Adrenal gland (tissue), 5 donors: ENCODE measurements around the gene CBLN3.

ENCODE experiments used
- CTCF ChIP-seq, 6 experiments: fragments of 450-650 bp in 4 of 6; fragments of 200-600 bp in 2 of 6; sonication (generic) in 1 of 6; IDR thresholded peaks; 1 replicate in 5 of 6; 2 replicates in 1 of 6; pipeline versions ENCODE4 v1.5.1 to v1.8.0; 2016 to 2021; ENCODE audit warnings: antibody characterized with exemption in 6 of 6, mild to moderate bottlenecking in 2 of 6, moderate library complexity in 1 of 6
- POLR2A ChIP-seq, 2 donors: fragments of 450-650 bp; IDR thresholded peaks; one replicate each; pipeline ENCODE4 v1.6.1; 2017; ENCODE audit warnings: antibody characterized with exemption in 2 of 2, mild to moderate bottlenecking in 2 of 2, moderate library complexity in 1 of 2
- donor health status: DM: no; HTN: no; CAD: no.

- no peak for TF ChIP-seq CTCF (IDR thresholded peaks at IDR 0.05)
- TF ChIP-seq POLR2A (IDR thresholded peaks at IDR 0.05), result no peak
These were observed 12.4 kb downstream of the CBLN3 start for GRCh38 chr14:24416932-24417619.
